ENCODE results near the gene RCAN1. TPM values are rescaled to one million over a fixed set of nuclear protein-coding genes. Genes with fewer than 3 reads are reported as not detected.

Gene RCAN1
- total and polyA plus RNA-seq, 2 of the 13 experiments (the other 11 are each of a cell fraction or from before 2014, with no cell fraction given), result 9.4 to 34.1 TPM

GRCh38 chr21:34501716-34502115 lies 113.2 kb downstream of the RCAN1 start (continued):
- TF ChIP-seq ATF2 (CRISPR knock-in tag; IDR thresholded peaks at IDR 0.05) (peak; percentile 83; the same call in 1 of the 2 replicates), NFE2 (CRISPR knock-in tag; IDR thresholded peaks at IDR 0.05) (no peak), HNRNPK (IDR thresholded peaks at IDR 0.05; ENCODE audit: low read depth, low read length, poor library complexity, severe bottlenecking) (no peak), ZNF569 (CRISPR knock-in tag; IDR thresholded peaks at IDR 0.05; ENCODE audit: borderline replicate concordance) (no peak), POGZ (CRISPR knock-in tag; IDR thresholded peaks at IDR 0.05) (no peak), ARHGAP35 (CRISPR knock-in tag; IDR thresholded peaks at IDR 0.05; ENCODE audit: borderline replicate concordance) (no peak), ZNF276 (CRISPR knock-in tag; IDR thresholded peaks at IDR 0.05; ENCODE audit: low read depth) (no peak), ISX (CRISPR knock-in tag; conservative IDR thresholded peaks at IDR 0.05) (no peak), POLR2AphosphoS5 (IDR thresholded peaks at IDR 0.05; ENCODE audit: low read depth, low read length) (no peak), HDAC1 (CRISPR knock-in tag; IDR thresholded peaks at IDR 0.05) (no peak), SP1 (IDR thresholded peaks at IDR 0.05) (no peak), SP1 (CRISPR knock-in tag; IDR thresholded peaks at IDR 0.05) (no peak), HOXA5 (CRISPR knock-in tag; IDR thresholded peaks at IDR 0.05) (no peak), E2F2 (CRISPR knock-in tag; IDR thresholded peaks at IDR 0.05; ENCODE audit: borderline replicate concordance) (no peak), ZBTB7B (CRISPR knock-in tag; IDR thresholded peaks at IDR 0.05) (peak; percentile 59; the same call in 1 of the 2 replicates), FOXO1 (CRISPR knock-in tag; IDR thresholded peaks at IDR 0.05) (0 out of 2 replicates have a peak, but pooled peaks have one; percentile 18), HNF4A (CRISPR knock-in tag; IDR thresholded peaks at IDR 0.05) (peak; percentile 81), ZNF75D (CRISPR knock-in tag; IDR thresholded peaks at IDR 0.05; ENCODE audit: borderline replicate concordance) (no peak), SSRP1 (CRISPR knock-in tag; IDR thresholded peaks at IDR 0.05) (no peak), TBL1XR1 (IDR thresholded peaks at IDR 0.05; ENCODE audit: borderline replicate concordance, low read length, partially characterized antibody) (peak; percentile 66), PAXIP1 (CRISPR knock-in tag; conservative IDR thresholded peaks at IDR 0.05) (peak; percentile 75), ZNF496 (CRISPR knock-in tag; IDR thresholded peaks at IDR 0.05; ENCODE audit: insufficient replicate concordance) (no peak), ATF3 (CRISPR knock-in tag; IDR thresholded peaks at IDR 0.05) (peak; percentile 55; the same call in 1 of the 2 replicates), ZNF644 (CRISPR knock-in tag; IDR thresholded peaks at IDR 0.05; ENCODE audit: low read depth) (peak; percentile 58; the same call in 1 of the 2 replicates)

Measured in HepG2 (cell line).